IPS DF 4.7 (cell line): Measurements from ENCODE around the gene PDHX.

Source experiments
- DNase-seq: peaks from one replicate; pipeline ENCODE4 v3.0.0-alpha.2; 2013; ENCODE audit warnings: low spot score; ENCODE audit errors: extremely low read depth

The PDHX gene

GRCh38 chr11:35043936-35044335 lies 127.5 kb downstream of the PDHX start:
- no peak for DNase-seq

- DNase-seq = no peak
These were observed 128.9 kb downstream of the PDHX start for GRCh38 chr11:35045236-35045820.
